Colonic mucosa (tissue), 4 donors: ENCODE data around the gene SF3B4. TPM values are rescaled to one million over a fixed set of nuclear protein-coding genes. Genes with fewer than 3 reads are reported as not detected.
A peak's percentile ranks its signal among the peaks of the same experiment; 100 is the strongest.

ENCODE experiments used
- DNase-seq: peaks from one replicate; pipeline ENCODE4 v3.0.0-alpha.2; 2020
- H3K27ac ChIP-seq: fragments of 200-600 bp; one replicate; pipeline ENCODE4 v1.8.0; 2021
- H3K27me3 ChIP-seq: fragments of 200-600 bp; one replicate; pipeline ENCODE4 v1.8.0; 2021
- H3K36me3 ChIP-seq: fragments of 200-600 bp; one replicate; pipeline ENCODE4 v1.8.0; 2021
- H3K4me1 ChIP-seq: fragments of 200-600 bp; one replicate; pipeline ENCODE4 v1.8.0; 2021; ENCODE audit warnings: mild to moderate bottlenecking
- H3K4me3 ChIP-seq: fragments of 200-600 bp; one replicate; pipeline ENCODE4 v1.8.0; 2021
- H3K9ac ChIP-seq, 2 donors: one replicate each; pipeline ENCODE4 v1.7.0; 2013; ENCODE audit warnings: control low read depth in 2 of 2, low read depth in 2 of 2, low read length in 2 of 2
- H3K9me3 ChIP-seq: fragments of 200-600 bp; one replicate; pipeline ENCODE4 v1.8.0; 2021
- intact Hi-C: fragments of 100-400 bp; cut with DNase I; formaldehyde crosslinking; loops from one replicate; pipeline ENCODE4 v1.14.1; 2022
- total RNA-seq, 2 donors: library from RNA; stranded (reverse); fragmentation: NEBNext Ultra II Directional in 1 of 2; extraction: Animal tissue kit (Norgen Biotek cat#: 25700) in 1 of 2; gene quantifications; one replicate each; pipeline ENCODE4 v1.2.1, GENCODE V29; 2021
- TF ChIP-seq, protein P1 (sequence below): fragments of 200-600 bp; IDR thresholded peaks from one replicate; pipeline ENCODE4 v1.8.0; 2022; ENCODE audit warnings: antibody characterized with exemption, mild to moderate bottlenecking
- donor health status: healthy.
- donor health status: DM: no; HTN: no; CAD: no.
- donor health status: DM: no; HTN: no; CAD: no.

Gene SF3B4
- total RNA-seq, 2 donors from 2014 or later, result 42.2 to 66.1 TPM

DNA sequence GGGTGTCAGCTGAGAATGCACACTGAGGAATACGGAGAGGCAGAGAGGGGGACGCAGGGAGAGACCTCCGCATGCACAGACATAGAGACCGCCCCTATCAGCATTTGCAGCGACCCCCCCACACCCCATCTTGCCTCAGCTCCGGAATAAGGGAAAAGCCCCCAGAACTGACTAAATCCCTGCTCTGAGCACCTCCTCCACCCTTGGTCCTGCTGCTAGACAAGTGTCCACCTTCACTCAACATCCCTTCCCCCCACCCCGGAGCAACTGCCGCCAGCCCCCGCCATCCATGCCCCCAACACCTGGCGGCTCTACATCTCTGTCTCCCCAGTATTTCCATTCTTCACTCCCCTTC, 10.7 kb downstream of the SF3B4 start:
- H3K4me1 ChIP-seq, result no peaks in the 10 kb centered on the region
- TF ChIP-seq, protein P1, sequence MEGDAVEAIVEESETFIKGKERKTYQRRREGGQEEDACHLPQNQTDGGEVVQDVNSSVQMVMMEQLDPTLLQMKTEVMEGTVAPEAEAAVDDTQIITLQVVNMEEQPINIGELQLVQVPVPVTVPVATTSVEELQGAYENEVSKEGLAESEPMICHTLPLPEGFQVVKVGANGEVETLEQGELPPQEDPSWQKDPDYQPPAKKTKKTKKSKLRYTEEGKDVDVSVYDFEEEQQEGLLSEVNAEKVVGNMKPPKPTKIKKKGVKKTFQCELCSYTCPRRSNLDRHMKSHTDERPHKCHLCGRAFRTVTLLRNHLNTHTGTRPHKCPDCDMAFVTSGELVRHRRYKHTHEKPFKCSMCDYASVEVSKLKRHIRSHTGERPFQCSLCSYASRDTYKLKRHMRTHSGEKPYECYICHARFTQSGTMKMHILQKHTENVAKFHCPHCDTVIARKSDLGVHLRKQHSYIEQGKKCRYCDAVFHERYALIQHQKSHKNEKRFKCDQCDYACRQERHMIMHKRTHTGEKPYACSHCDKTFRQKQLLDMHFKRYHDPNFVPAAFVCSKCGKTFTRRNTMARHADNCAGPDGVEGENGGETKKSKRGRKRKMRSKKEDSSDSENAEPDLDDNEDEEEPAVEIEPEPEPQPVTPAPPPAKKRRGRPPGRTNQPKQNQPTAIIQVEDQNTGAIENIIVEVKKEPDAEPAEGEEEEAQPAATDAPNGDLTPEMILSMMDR, result no peak
- peak overlapping the region in 1 of 2 donors; percentile 9 for H3K9ac ChIP-seq
- no peaks in the 10 kb centered on the region for H3K36me3 ChIP-seq
- intact Hi-C loops, result no loop called here
- no peak for DNase-seq
- H3K27me3 ChIP-seq, result peaks cover 4% of the 10 kb centered on the region
- H3K4me3 ChIP-seq, result no peak overlapping the region
- H3K9me3 ChIP-seq, result no peaks in the 10 kb centered on the region
- no peak overlapping the region for H3K27ac ChIP-seq

DNA sequence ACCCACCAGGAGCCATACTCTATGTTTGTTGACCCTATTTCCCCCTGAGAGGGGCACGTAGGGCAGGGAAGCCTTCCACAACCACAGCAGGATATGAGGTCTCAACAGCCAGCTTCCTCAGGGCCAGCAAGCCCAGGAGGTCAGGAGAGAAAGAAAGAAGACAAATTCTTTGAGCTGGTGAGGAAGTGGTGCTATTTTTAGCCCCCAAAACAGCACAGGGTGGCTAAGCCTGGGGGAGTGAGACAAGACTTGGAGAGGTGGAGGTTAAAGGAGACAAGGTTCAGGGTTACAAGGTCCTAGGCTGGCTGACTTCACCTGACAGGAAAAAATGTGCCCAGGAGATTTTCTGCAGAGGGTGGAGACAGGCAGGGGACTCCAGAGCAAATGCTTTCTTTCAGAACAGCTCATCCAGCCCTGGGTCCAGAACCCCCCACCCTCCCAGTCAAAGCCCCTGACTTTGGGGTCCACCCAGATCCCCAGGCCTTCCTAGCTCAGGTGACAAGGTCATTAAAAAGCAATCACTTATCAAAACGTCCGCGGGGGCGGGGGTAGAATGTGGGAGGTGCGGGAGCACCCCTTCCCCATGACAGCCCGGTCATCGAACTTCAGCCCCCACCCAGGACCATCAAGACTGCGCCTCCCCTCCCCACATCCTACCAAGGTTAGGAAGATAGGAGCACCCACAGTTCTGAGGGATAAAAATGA, 11.3 kb downstream of the SF3B4 start:
- H3K4me3 ChIP-seq, result no peak overlapping the region
- TF ChIP-seq, protein P1, result no peak
- H3K9ac ChIP-seq, result peak overlapping the region in 1 of 2 donors; percentile 43
- DNase-seq, result no peak
- intact Hi-C loops, result no loop called here
- no peaks in the 10 kb centered on the region for H3K36me3 ChIP-seq
- H3K9me3 ChIP-seq, result no peaks in the 10 kb centered on the region
- H3K27me3 ChIP-seq, result peaks cover 4% of the 10 kb centered on the region
- no peaks in the 10 kb centered on the region for H3K4me1 ChIP-seq
- no peak overlapping the region for H3K27ac ChIP-seq

DNA sequence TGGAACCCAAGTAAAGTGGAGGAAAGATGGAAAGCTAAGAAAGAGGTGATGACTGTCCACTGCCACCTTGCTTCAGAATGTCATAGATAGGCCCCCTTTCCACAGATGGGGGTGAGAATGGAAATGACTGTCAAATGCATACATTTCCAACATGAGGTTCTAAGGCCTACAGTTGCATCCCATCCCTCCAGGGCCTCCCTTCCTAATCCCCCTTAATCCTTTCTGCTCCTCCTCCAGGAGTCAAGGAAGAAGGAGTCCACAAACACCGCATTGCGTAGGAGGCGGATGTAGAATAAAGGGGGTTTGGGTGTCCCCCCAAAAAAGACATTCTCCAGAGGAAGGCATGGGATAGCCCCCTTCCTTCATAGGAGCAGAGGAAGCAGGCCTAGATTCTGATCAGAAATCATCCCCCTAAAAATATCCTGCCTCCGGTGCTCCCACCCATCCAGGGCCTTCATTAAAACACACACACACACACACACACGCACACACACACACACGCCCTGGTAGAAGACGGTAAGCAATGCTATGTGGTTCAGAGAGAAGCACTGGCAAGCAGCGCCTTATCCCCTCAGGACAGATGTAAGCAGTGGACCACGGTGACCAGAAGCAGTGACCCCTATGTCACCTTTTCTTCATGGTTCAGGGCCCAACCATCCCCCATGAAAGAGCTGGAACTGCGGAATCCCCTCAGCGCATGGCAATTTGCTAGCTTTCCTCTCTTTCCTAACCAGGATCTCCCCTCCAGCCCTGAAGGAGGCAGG, 12.0 kb downstream of the SF3B4 start:
- DNase-seq, result no peak
- no peak overlapping the region for H3K4me3 ChIP-seq
- peaks cover 4% of the 10 kb centered on the region for H3K27me3 ChIP-seq
- TF ChIP-seq, protein P1, result no peak
- H3K36me3 ChIP-seq, result no peaks in the 10 kb centered on the region
- H3K9ac ChIP-seq, result no peak overlapping the region
- intact Hi-C loops, result no loop called here
- no peak overlapping the region for H3K27ac ChIP-seq
- no peaks in the 10 kb centered on the region for H3K4me1 ChIP-seq
- H3K9me3 ChIP-seq, result no peaks in the 10 kb centered on the region

DNA sequence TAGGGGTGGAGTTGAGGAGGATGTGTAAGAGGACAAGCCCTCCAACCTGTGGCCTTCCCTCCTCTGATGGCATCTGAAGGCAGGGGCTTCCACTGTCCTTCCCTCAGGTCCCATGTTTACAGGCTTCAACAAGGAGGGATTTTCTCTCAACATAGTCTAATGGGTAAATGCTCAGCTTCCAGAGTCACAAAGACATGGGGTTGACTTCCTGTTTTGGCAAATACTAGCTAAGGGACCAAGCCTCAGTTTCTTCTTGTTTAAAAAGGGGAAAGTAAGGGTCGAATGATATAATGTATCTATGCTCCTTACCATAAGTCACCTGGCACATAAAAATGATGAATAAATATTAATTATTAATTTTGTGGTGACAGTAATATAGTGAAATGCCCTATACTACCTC, 13.1 kb downstream of the SF3B4 start:
- Histone ChIP-seq H3K36me3 (no peaks in the 10 kb centered on the region), H3K4me1 (no peaks in the 10 kb centered on the region), H3K27ac (no peak overlapping the region), H3K9me3 (no peaks in the 10 kb centered on the region), H3K4me3 (no peak overlapping the region), H3K9ac (no peak overlapping the region), H3K27me3 (peaks cover 4% of the 10 kb centered on the region)
- TF ChIP-seq, protein P1, result no peak
- DNase-seq, result no peak
- intact Hi-C loops, result no loop called here

DNA sequence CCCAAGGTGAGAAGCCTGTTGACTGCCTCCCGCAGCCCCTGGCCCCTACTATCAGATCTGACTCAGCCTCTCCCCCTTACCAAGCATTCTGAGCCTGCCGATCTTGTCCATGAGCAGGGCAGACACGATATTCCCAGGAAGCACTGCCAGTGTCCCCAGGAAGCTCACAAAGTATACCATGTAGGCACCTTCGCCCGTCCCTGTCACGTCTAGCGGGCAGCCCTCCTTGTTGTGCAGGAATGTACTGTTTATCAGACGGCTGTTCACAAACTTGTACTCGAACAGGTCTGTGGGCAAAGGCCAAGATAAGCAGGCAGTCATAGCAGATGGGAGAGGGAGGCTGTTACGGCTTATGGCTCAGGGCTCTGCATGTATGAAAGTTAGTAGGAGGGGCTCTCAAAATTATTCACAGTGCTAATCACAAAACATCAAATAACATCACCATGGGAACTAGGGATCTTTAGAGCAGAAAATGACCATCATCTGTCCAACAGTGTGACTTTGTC, 21.0 kb downstream of the SF3B4 start:
- no peaks in the 10 kb centered on the region for H3K27me3 ChIP-seq
- H3K9ac ChIP-seq, result no peak overlapping the region
- H3K27ac ChIP-seq, result no peak overlapping the region
- DNase-seq, result no peak
- H3K36me3 ChIP-seq, result no peaks in the 10 kb centered on the region
- no peaks in the 10 kb centered on the region for H3K9me3 ChIP-seq
- TF ChIP-seq, protein P1, result no peak
- intact Hi-C loops, result no loop called here
- H3K4me1 ChIP-seq, result no peaks in the 10 kb centered on the region
- H3K4me3 ChIP-seq, result no peak overlapping the region
